GM21390 (cell line): Measurements from ENCODE around the gene CADPS2.

Experiments used
- ATAC-seq: cut with Tn5 transposase; IDR thresholded peaks from one replicate; pipeline ENCODE4 v1.9.1; 2021; ENCODE audit not compliant: unreplicated experiment

The CADPS2 gene

DNA sequence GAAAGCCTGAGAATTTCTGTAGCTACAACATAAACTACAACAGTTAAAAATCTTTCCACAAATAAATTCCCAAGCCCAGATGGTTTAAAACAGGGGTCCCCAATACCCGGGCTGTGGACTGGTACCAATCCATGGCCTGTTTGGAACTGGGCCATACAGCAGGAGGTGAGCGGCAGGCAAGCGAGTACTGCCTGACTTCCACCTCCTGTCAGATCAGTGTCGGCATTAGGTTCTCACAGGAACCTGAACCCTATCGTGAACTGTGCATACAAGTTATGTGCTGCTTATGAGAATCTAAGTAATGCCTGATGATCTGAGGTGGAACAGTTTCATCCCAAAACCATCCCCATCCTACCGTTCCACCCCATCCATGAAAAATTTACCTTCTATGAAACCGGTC is 421.0 kb downstream of the CADPS2 start:
- ATAC-seq, result no peak

DNA sequence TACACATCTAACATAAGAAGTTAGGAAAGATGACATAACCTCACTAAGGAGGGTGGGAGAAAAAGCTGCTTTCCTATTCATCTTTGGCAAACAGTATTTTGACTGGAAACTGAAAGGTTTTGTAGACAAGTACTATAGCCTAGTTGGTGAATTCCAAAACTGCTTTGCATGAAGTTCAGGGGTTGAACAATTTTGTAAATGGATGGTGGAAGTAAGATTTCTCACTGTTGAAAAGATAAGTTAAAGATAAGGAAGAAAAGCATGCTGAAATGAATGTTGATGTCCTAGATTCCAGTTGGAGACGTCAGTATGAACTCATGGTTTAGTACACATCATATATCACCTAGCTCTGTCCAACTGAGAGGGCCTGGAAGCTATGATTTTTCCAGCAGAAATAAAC is 422.6 kb downstream of the CADPS2 start:
- ATAC-seq, result no peak

DNA sequence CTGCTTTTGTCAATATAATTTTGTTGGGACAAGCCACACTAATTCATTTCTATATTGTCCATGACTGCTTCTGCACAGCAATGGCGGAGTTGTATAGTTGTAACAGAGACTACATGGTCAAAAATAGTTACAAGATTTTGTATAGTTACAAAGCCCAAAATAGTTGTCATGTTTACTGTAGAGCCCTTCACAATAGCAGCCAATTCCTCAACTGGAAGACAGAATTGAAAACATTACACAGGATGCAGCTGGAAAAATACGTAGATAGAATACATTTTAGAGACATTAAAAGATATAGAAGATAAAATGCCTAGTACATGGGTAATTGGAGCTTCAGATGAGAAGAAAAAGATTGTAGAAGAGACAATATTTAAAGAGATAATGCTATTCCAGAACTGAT is 425.3 kb downstream of the CADPS2 start:
- ATAC-seq, result no peak

DNA sequence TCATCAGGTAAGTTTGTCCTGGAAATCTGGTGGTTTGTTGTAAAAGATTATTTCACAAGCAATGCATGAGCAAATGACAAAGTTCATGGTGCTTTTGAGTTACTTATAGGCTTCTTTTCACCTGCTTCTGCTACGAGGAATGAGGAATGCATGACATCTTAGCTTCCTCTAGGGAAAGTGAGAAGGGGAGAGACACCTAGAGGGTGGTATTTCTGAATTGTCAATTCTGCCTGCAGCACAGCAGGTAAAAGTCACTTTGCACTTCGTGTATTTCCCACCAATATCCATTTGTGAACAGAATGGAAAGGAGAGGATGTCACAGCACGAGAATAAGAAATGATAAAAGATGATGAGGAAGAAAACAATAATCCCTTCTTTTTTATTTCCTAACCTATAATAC is 428.3 kb downstream of the CADPS2 start:
- no peak for ATAC-seq

DNA sequence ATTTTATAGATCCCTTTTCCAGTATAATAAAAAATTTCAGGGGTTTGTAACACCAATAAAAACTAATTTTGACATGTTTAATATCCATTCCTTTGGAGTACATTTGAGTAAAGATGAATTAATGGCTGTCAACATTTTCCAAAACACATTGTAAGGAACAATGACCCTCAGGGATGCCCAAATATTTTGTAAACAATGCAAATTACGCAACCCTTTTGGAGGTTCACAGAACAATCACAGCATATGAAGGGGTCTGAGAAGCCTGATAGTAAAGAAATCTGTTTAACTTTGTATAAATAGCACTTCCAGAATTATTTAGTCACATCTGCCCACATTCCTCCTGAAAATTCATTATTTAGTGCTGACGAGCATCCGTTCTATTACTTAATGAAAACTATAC is 428.9 kb downstream of the CADPS2 start:
- no peak for ATAC-seq

DNA sequence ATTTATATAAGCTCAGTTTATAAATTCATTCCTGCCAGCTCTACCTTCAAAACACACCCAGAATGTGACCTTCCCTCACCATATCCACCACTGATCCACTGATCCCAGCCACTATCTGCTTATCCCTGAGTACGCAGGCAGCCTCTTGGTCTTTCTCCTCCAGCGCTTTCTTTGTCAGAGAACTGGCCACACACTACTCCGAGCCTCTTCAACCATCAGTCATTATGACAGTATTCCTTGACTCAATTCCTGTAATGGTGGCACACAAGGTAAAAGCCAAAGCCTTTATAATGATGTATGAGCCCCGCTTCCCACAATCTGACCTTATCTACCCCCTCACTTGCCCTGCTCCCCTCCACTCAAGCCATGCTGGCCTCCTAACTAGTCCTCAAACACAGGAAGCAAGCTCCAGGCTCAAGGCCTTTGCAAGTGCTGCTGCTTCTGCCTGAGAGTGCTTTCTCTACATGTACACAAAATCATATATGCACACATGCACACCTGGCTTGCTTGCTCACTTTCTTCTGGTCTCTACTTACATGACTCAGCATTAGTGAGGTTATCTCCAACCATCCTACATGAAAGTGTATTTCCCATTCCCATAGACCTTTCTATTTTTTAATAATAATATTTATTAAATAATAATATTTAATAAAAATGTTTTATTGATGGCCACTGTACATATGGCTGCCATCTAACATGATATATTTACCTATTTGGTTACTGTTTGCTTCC is 431.3 kb downstream of the CADPS2 start:
- no peak for ATAC-seq

DNA sequence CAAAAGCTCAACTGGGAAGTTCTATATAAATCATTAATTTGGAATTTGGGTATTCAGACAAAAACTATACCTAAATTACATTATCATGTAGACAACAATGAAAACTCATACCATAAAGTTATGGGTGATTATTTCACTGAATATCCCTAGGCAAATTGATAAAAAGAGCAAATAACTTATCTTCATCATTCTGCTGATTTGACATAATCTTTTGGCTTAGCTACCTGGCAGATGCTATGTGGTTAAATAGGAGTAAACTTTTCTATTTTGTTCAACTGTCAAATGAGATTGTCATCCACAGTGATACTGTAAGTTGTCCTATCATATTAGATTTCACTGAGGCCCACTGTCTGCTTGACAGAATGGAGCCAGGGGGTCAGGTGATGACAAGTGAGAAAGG is 432.8 kb downstream of the CADPS2 start:
- no peak for ATAC-seq

DNA sequence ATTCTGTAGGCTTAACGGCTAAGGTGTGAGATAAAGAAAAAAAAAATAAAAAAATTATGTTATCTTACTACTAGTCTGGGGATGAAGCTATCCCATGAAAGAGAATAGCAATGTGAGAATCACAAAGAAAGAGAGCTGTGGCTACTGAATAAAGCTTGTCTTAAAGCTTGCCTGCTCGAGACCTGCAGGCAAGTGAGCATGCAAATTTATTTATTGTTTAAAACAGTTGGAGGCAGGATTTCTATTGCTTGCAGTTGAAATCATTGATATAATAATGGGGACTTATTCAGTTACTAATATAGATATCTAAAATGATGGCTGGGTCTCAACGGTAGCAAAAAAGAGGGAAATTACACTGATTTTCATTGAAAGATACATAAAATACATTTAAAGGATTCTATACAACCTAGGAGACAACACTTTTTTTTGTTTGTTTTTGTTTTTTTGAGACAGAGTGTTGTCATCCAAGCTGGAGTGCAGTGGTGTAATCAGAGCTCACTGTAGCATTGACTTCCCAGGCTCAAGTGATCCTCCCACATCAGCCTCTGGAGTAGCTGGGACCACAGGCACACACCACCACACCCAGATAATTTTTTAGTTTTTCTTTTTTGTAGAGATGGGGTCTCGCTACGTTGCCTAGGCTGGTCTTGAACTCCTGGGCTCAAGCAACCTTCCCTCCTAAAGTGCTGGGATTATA is 437.2 kb downstream of the CADPS2 start:
- ATAC-seq, result no peak

DNA sequence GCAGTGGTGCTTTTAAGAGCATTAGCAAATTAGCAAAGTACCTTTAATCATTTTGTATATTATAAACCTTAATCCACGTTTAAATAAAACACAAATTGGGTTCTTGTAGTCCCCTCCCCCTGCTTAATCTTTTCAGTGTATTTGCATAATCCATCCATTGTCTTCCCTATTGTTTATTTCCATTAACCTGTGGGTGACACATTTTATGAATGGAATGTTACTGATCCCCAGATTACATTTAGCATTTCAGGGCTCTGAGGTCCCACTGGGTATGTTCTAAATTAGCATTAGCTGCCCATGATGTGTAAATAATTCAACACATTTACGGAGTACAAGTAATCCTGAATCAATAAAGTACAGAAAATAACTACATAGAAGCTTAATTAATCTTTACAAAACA is 443.3 kb downstream of the CADPS2 start:
- no peak for ATAC-seq

DNA sequence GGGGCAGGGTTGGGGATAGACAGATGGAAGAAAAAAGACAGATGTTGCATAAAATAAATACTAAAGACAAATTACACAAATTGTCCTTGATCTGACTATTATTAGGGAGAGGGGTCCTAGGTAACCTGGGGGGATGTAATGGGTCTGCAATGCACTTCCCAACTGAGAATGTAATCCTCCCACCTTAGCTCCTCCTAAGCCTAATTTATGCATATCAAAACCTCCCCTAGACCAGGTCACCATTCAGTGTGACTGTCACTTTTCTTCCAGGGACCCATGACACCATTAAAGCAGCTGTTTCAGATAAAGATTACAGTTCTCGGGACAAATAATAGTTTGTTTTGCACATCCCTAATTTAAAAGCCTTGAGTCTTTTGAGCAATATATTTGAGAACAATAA is 447.8 kb downstream of the CADPS2 start:
- ATAC-seq, result no peak

DNA sequence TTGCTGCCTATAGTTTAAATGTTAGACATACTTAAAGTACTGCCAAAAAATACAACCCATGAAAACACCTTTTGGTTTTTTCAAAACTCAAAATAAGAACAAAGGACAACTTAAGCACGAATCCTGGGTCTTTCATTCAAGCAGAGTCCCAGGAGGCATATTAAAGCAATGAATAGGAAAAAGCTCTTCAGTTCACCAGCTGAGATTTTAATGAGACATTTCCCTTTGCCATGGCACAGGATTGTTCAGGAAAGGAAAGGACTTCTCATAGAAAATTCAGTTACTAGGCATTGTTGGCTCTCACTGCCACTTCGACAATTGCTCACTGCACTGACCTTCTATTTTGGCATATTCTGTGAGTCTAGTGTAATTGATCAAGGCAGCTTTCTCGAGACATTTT is 448.3 kb downstream of the CADPS2 start:
- no peak for ATAC-seq

DNA sequence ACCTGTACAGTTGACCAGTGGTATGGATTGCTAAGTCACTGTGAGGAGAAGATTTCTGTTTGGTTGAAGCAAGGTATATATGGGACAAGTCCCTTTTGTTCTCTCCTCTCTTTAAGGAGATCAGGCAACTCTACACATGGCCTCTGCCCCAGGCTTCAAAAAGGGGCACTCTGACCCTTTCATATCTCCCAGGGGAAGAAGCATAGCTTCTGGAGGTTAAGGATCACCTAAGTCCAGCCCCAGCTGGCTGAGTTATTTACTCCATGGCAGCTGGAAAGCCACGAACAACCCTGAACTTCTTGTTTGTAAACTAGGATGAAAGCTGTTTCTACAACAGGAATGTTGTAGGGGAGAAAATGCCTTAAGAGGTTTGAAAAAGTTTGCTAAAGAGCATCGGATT is 452.5 kb downstream of the CADPS2 start:
- ATAC-seq, result no peak

DNA sequence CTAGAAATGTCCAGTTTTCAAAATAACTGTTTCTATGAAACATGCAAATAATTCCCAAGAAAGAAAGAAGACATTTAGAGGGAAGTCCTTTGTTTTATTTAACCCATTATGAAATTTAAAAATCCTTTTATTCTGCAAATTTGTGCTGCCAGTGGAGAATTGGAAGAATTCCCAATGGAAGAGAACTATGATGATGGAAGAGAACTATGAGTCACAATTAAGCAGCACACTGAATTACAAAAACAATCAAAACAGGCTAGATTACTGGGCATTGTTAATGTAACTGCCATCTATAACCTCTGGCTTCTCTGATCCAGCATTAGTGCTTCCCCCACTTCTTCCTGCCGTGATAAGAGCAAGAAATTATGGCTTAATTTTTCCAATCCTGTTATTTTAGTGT is 455.6 kb downstream of the CADPS2 start:
- no peak for ATAC-seq

DNA sequence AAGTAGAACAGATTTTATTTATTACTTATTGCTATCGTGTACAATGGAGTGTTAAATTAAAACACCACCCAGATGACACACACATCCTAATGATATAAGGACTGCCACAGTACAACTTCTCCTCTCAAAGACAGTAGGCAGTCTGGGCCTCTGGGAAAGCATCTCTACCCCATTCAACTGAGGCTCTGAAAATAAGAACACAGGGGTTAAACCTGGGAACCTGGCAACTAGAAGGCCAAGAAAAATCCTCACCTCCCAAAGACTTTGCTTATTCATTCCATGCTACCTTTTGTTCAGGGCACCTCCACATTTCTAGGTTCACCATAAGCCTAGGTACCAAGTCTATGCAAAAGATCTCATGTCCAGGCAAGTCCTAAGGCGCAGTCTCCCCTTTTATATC is 456.3 kb downstream of the CADPS2 start:
- no peak for ATAC-seq

DNA sequence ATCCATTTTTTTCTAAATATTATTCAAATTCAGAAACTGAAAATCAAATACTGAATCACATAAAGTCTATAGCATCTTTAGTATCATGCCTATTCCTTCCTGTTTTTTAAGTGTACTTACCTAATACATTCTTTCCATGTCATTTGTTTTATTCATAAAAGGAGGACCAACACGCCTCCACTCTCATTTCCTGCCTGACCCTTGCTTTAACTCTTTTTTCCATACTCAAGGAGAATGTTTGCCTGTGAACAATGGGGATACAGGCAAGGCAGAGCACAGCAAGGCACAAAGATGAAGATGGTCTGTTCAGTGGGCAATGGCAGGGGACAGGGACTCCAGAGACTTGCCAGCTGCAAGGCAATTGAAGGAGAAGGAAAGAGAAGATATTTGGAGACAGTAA is 460.5 kb downstream of the CADPS2 start:
- no peak for ATAC-seq

DNA sequence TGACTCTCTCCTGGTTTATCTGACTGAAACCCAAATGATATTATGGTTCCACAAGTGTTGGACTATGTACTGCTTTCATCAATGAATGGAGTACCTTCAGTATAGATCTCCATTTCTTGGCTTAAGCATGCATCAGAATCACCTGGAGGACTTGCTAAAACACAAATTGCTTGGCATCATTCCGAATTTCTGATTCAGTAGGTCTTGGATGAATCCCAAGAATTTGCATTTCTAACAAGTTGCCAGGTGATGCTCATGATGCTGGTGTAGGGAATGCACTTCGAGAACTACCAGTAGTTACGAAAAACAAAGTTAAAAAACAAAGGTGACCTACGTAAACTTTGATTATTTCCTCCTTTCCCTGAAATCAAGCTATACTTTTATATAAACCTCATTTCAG is 462.7 kb downstream of the CADPS2 start:
- ATAC-seq, result no peak

DNA sequence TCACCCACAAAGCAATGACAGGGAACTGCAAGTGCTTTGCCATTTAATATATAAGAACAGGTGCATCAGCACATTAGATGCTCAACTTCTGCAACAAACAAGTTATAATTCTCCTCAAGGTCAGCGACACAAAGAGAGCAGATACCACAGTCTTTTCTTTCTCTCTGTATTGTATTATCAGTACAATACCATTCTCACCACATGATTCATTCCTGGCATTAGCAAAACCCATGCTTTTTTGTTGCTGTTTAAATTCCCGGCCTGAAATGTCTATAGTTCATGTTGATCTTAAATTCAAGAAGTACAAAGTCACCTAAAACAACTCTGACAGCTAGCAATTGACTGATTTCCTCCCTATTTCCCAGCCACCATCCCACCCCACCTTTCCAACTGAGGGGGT is 469.9 kb downstream of the CADPS2 start:
- ATAC-seq, result no peak

DNA sequence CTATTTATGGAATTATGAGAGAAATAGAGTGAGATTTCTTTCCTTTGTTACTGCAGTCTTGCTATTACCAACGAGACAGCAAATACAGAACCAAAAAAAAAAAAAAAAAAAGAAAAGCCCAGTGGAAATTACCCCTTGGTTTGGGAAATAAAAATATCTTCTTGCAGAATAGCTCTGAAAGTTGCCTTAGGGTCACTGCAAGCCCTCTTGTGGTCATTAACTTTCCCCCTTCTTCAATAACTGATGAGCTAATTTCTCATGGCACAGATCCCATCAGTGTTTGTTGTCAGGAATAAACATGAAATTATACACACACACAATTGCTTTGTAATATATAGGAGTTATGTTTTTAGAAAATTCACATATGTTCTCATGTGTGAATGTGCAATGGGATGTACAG is 470.8 kb downstream of the CADPS2 start:
- no peak for ATAC-seq

DNA sequence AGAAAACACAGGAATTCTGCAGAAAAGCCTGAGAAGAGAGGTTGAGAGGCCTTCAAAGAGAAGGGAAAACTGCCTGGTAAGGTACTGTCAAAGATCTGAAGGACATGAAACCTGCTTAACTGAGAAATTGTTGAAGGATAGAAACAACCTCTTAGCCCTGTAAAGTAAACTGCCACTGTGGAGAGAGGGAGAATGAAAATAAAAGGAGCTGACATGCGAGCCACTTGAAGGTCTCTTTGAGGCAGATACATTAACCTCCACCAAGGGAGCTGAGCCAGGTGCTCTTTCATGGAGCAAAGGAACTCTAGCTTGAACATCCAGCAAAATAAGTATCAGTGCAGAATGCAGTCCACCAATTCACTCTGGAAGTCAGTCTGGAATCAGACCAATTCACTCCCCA is 472.9 kb downstream of the CADPS2 start:
- ATAC-seq, result no peak

DNA sequence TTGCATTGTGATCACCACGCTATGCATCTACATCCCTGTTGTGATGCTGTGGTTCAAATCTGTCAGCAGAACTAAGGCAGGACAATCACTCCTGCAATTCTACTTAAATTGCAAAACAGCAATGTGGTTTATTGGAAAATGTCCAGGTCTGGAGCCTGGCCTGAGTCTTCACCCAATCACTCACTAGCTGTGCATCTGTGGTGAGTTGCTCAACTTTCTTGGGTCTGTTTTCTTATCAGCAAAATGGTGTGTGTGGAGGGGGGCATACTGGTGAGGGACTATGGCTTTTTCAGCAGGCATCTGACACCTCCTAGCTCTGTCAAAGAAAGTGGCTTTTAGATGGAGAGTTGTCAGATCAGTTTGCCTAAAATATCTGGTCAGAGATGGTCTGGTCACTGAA is 473.4 kb downstream of the CADPS2 start:
- ATAC-seq, result no peak

DNA sequence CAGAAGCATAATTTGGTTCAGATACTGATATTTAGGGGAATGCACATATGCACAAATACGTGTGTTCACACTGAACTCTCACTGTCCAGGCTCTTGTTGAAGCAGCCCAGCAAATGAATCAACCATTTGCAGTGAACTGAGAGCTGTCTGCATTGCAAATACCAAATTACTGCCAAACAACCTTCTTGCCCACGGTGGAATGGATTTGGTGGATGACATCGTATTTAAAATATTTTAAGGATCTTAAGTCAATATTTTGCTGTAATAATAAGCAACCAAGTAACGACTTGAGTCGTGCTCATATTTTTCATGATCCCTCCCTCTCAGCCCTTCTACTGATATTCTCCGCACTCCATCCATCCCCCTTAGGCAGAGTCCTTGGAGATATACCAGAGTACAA is 473.8 kb downstream of the CADPS2 start:
- ATAC-seq, result no peak

DNA sequence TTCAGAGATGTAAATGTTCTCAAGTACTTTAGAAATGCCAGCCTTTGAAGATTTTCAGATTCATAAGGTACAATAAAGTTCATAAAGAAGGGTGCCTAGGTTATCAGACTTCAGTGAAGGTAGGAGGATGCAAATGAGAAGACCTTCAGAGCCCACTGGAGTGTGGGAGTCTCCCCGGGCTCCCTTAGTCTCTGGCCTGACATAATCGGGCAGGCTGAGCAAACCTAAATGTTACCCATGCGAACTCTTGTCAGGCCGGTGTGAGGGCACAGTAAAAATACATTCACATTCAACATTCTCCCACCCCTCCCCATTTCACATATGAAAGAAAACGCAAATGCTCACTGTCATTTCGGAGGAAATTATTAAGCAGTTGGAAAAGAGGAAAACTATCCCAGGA is 479.1 kb downstream of the CADPS2 start:
- ATAC-seq, result no peak

DNA sequence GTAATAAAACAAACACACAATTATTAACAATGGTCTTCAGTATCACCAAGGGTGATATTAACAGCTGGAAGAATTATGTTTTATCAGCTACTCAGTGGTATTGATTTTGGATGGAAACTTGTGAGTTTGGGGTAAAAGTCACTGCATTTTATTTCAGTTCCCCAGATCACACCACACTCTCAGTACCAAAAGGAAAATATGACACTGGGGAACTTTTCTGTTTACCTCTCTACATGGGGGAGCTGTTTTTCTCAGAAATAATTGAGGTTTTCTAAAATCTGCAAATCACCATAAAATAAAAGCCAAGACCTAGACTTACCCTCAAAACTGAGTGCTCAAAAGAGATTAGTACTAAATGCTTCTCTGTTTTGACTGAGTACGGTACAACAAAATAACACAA is 483.1 kb downstream of the CADPS2 start:
- no peak for ATAC-seq
